ENCODE results near the gene KDSR. TPM values are rescaled to one million over a fixed set of nuclear protein-coding genes. Genes with fewer than 3 reads are reported as not detected.

Gene KDSR
- total and polyA plus RNA-seq, 2 donors from 2014 or later, result 22.5 to 73.5 TPM

GRCh38 chr18:63329431-63330145 is 37.4 kb downstream of the KDSR start:
- FAIRE-seq (no peak), DNase-seq (no peak)
- no peak overlapping the region for H3K9ac ChIP-seq (ENCODE audit: low read length in 3 of 3)
- no peak overlapping the region for H3K27ac ChIP-seq (ENCODE audit: low read depth in 2 of 2, low read length in 2 of 2)
- H3K4me3 ChIP-seq (ENCODE audit: low read length in 3 of 3), result no peak overlapping the region
- H3K9me3 ChIP-seq (ENCODE audit: control insufficient read depth in 2 of 3, insufficient read depth in 1 of 3, low read length in 3 of 3), result no peaks in the 10 kb centered on the region
- peaks cover 0 to 3% (median 0%) of the 10 kb centered on the region in 3 donors for H3K4me1 ChIP-seq (ENCODE audit: control insufficient read depth in 2 of 3, insufficient read depth in 2 of 3, low read depth in 1 of 3, low read length in 3 of 3)
- peaks cover 0 to 21% (median 16%) of the 10 kb centered on the region in 3 donors for H3K36me3 ChIP-seq (ENCODE audit: control insufficient read depth in 2 of 3, insufficient read depth in 3 of 3, low read length in 3 of 3)
- TF ChIP-seq, protein P1, sequence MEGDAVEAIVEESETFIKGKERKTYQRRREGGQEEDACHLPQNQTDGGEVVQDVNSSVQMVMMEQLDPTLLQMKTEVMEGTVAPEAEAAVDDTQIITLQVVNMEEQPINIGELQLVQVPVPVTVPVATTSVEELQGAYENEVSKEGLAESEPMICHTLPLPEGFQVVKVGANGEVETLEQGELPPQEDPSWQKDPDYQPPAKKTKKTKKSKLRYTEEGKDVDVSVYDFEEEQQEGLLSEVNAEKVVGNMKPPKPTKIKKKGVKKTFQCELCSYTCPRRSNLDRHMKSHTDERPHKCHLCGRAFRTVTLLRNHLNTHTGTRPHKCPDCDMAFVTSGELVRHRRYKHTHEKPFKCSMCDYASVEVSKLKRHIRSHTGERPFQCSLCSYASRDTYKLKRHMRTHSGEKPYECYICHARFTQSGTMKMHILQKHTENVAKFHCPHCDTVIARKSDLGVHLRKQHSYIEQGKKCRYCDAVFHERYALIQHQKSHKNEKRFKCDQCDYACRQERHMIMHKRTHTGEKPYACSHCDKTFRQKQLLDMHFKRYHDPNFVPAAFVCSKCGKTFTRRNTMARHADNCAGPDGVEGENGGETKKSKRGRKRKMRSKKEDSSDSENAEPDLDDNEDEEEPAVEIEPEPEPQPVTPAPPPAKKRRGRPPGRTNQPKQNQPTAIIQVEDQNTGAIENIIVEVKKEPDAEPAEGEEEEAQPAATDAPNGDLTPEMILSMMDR (IDR thresholded peaks at IDR 0.05; ENCODE audit: borderline replicate concordance, extremely low read depth, insufficient read depth), result no peak
- no peaks in the 10 kb centered on the region for H3K27me3 ChIP-seq (ENCODE audit: control insufficient read depth, insufficient read depth, low read length)
- intact Hi-C loops (cut with DNase I), result loop anchor here (10.0 kb wide), 1 partner anchor 315 kb away; no protein-coding TSS in a partner anchor

DNA sequence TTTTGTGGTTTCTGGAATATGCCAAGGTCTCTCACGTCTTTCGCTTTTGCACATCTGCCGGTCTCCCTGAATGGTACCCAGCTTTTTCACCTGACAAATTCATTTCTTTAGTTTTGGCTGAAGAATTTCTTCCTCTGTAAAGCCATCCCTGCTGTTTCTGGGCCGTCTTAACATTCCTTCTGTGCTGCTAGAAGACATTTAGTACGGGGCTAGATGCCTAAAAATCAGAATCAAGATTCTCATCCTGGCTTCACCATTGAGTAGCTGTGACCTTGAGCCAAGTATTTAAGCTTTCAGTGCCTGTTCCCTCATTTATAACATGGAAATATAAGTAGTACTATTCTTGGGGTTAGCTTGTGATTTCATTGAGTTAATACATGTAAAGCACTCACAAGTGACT is 41.0 kb downstream of the KDSR start:
- TF ChIP-seq, protein P1 (IDR thresholded peaks at IDR 0.05; ENCODE audit: borderline replicate concordance, extremely low read depth, insufficient read depth), result no peak
- H3K27ac ChIP-seq (ENCODE audit: low read depth in 2 of 2, low read length in 2 of 2), result peak overlapping the region in 1 of 2 donors; percentile 16
- no peaks in the 10 kb centered on the region for H3K27me3 ChIP-seq (ENCODE audit: control insufficient read depth, insufficient read depth, low read length)
- intact Hi-C loops (cut with DNase I), result loop anchor here (10.0 kb wide), 1 partner anchor 311 kb away; no protein-coding TSS in a partner anchor
- H3K36me3 ChIP-seq (ENCODE audit: control insufficient read depth in 2 of 3, insufficient read depth in 3 of 3, low read length in 3 of 3), result peaks cover 0 to 2% (median 0%) of the 10 kb centered on the region in 3 donors
- H3K9me3 ChIP-seq (ENCODE audit: control insufficient read depth in 2 of 3, insufficient read depth in 1 of 3, low read length in 3 of 3), result no peaks in the 10 kb centered on the region
- H3K9ac ChIP-seq (ENCODE audit: low read length in 3 of 3), result no peak overlapping the region
- FAIRE-seq (no peak), DNase-seq (no peak)
- no peak overlapping the region for H3K4me3 ChIP-seq (ENCODE audit: low read length in 3 of 3)
- H3K4me1 ChIP-seq (ENCODE audit: control insufficient read depth in 2 of 3, insufficient read depth in 2 of 3, low read depth in 1 of 3, low read length in 3 of 3), result peaks cover 0 to 8% (median 3%) of the 10 kb centered on the region in 3 donors

GRCh38 chr18:63325086-63325686 is 41.8 kb downstream of the KDSR start:
- H3K27ac ChIP-seq (ENCODE audit: low read depth in 2 of 2, low read length in 2 of 2), result peak overlapping the region; percentile 39 to 45
- intact Hi-C loops (cut with DNase I), result loop anchor here (10.0 kb wide), 1 partner anchor 310 kb away; no protein-coding TSS in a partner anchor
- no peak for FAIRE-seq
- no peak overlapping the region for H3K4me3 ChIP-seq (ENCODE audit: low read length in 3 of 3)
- DNase-seq, result peak in 2 of 5 donors; percentile 39 to 77
- TF ChIP-seq, protein P1 (IDR thresholded peaks at IDR 0.05; ENCODE audit: borderline replicate concordance, extremely low read depth, insufficient read depth), result no peak
- no peaks in the 10 kb centered on the region for H3K9me3 ChIP-seq (ENCODE audit: control insufficient read depth in 2 of 3, insufficient read depth in 1 of 3, low read length in 3 of 3)
- no peaks in the 10 kb centered on the region for H3K27me3 ChIP-seq (ENCODE audit: control insufficient read depth, insufficient read depth, low read length)
- H3K36me3 ChIP-seq (ENCODE audit: control insufficient read depth in 2 of 3, insufficient read depth in 3 of 3, low read length in 3 of 3), result no peaks in the 10 kb centered on the region
- peak overlapping the region in 1 of 3 donors; percentile 28 for H3K9ac ChIP-seq (ENCODE audit: low read length in 3 of 3)
- peaks cover 0 to 8% (median 8%) of the 10 kb centered on the region in 3 donors for H3K4me1 ChIP-seq (ENCODE audit: control insufficient read depth in 2 of 3, insufficient read depth in 2 of 3, low read depth in 1 of 3, low read length in 3 of 3)
